GM12878 (cell line): ENCODE measurements around the gene ALG6.

ENCODE experiments used
- POLR2A ChIP-seq: IDR thresholded peaks from 2 replicates; pipeline ENCODE4 v1.6.1; 2011; ENCODE audit warnings: low read depth, mild to moderate bottlenecking, low read length
- POLR2AphosphoS5 ChIP-seq: IDR thresholded peaks from 2 replicates; pipeline ENCODE4 v1.6.1; 2011; ENCODE audit warnings: mild to moderate bottlenecking, low read length, inconsistent platforms
- TF ChIP-seq, protein P1 (sequence below): IDR thresholded peaks from 2 replicates; pipeline ENCODE4 v1.6.1; 2011; ENCODE audit warnings: low read depth, mild to moderate bottlenecking, low read length, moderate library complexity, borderline replicate concordance; ENCODE audit errors: extremely low read depth

DNA sequence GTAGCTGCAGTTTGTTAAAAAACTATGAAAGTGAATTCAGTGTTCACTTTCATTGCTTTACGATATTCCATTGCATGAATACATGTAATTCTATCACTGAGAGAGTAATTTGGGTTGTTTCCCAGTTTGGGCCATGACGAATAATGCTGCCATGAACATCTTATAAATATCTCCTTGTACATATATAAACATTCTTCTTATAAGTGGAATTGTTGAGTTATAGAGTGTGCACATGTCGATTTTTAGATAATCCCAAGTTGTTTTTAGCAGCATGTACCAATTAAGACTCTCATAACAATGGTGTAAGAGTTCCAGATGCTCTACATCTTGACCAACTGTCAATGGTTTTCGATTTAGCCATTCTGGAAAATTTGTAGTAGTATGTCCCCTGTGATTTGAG, 40.9 kb downstream of the ALG6 start:
- TF ChIP-seq POLR2AphosphoS5: no peak
- TF ChIP-seq, protein P1, sequence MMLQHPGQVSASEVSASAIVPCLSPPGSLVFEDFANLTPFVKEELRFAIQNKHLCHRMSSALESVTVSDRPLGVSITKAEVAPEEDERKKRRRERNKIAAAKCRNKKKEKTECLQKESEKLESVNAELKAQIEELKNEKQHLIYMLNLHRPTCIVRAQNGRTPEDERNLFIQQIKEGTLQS: no peak
- no peak for TF ChIP-seq POLR2A
